Stimulated activated CD8-positive, alpha-beta memory T cell treated with anti-CD3 and anti-CD28 coated beads, Interleukin-15, amount 100 ng/mL, for 48 hours (primary cell): ENCODE results near the gene TFF1.

Source experiments
- DNase-seq, 2 donors: peaks; one replicate each; pipeline ENCODE4 v3.0.0-alpha.2; 2020; ENCODE audit warnings: low read depth in 2 of 2

Gene TFF1

DNA sequence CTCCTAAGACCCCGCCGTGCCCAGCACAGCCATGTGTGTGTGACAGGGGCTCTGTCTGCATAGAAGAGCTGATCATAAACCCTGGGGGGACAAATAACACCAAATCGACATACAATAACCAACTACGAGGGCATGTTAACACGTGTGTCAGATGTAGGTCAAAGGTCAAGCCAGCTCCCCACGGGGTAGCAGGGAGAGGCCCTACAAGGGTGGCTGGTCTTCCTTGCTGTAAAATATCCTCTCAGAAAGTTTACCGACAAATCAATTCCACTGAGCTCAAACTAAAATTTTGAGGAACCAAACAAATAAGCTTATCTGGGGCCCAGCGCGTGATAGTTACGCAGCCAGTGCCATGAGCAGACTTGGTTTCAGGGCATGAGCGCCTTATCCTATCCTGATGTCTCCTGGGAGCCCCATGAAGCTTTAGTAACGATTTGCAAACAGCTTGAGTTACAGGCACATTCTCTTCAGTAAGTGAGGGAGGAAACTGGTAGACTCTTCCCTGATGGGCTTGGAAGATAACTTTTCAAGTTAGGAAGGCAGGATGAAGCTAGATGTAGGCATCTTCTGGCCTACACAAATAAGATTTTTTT lies 32.2 kb upstream of the TFF1 start:
- no peak for DNase-seq

DNA sequence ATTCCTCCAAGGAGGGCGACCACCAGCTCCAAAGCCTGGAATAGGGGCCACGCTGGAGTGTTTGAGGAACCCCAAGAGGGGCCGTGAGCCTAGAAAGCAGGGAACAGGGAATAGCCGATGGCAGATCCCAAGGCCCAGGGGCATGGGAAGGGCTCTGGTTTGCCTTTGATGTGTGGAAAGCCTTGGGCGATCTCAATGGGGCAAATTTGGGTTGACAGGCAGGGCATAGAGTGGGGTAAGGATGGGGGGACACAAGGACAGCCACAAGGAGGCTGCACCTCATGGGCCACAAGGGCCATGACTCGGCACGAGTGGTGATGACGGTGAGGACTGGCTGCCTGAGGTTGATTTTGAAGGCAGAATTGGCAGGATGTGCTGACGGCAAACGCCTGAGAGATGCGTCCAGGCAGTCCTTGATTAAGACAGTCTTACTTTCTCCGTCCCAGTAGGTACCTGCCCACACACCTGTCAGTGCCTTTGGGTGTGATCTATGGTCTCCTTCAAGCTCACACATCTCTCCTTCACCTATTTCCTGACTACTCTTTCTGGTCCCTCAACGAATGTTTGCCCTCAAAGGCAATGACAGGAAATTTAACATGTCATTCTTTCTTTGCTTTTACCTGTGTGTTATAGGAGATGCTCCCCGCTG lies 31.5 kb upstream of the TFF1 start:
- DNase-seq = no peak

- no peak for DNase-seq
Measured at GRCh38 chr21:42396799-42397745, 30.7 kb upstream of the TFF1 start.

- DNase-seq = no peak
Measured at GRCh38 chr21:42395905-42396651, 29.7 kb upstream of the TFF1 start, which contains the start of gene TMPRSS3. TSS of gene TMPRSS3 (minus strand) at chr21:42396052. CDS start at chr21:42395417, 635 bp downstream.

DNA sequence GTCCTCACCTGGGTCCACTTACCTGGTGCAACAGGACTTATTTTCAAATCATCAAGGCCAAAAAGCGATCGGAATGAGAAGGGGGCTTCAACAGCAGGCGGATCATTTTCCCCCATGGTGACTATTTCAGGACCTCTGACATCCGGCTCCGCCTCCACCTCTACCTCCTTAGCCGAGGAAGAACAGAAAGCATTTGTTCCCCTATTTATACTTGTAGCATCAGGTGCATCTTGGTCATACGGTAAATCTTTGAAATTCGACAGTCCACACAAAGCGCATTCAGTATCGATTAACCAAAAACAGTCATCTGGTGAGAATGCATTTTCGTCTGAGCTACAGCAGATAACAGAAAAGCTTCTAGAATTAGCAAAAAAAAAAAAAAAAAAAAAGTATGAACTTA lies 29.0 kb upstream of the TFF1 start:
- no peak for DNase-seq

GRCh38 chr21:42393443-42393950 lies 27.2 kb upstream of the TFF1 start:
- no peak for DNase-seq

DNA sequence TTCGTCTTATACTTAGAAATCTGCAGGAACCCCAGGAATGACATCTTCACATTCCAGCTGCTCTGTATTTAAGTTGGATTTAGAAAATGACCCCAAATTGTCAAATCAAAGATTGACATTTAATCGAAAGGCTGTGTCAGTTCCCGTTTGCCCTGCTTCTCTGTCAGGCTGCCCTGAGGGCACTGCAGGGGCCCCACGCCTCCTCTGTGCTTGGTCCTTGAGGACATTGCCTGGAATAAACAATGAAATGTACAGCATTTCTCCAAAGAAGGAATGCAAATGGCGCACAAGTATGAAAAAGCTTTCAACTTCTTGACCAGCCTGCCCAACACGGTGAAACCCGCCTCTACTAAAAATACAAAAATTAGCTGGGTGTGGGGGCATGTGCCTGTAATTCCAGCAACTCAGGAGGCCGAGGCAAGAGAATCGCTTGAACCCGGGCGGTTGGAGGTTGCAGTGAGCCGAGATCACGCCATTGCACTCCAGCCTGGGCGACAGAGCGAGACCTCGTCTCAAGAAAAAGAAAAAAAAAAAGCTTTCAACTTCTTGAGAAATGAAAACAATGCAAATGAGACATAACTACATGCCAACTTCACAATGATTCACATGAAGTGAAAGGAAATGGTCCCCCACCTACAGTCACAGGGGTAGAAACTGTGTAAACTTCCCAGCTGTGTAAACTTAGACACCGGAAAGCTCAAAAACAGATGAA lies 26.6 kb upstream of the TFF1 start:
- DNase-seq = no peak

DNA sequence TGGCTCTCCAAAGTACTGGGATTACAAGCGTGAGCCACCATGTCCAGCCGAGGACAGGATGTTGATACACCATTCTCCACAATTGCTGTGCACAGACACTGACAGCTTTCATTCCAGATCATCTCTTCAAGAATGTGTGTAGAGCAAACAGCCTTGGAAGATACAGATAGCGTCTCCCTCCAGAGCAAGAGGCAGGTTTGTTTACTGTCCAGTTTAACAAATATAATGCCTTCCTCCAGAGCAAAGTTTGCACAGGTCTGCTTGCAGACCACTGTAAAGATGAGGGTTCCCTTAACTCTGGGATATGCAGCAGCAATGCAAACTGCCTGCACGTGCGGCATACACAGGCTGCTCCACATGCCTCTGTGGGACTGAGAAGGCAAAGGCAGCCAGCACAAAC lies 25.0 kb upstream of the TFF1 start:
- no peak for DNase-seq

- DNase-seq = no peak
Measured at GRCh38 chr21:42390696-42391095, 24.4 kb upstream of the TFF1 start.

DNA sequence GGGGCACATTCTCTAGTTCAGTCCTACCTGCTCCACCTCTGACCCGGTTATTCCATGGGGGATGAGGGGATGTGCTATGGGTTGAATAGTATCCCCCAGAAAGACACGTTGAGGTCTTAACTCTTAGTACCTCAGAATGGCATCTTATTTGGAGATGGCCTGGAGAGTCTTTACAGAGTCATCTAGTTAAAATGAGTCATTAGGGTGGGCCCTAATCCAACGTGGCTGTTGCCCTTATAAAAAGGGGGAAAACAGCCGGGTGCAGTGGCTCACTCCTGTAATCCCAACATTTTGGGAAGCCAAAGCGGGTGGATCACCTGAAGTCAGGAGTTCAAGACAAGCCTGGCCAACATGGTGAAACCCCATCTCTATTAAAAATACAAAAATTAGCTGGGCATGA lies 23.9 kb upstream of the TFF1 start:
- no peak for DNase-seq

DNA sequence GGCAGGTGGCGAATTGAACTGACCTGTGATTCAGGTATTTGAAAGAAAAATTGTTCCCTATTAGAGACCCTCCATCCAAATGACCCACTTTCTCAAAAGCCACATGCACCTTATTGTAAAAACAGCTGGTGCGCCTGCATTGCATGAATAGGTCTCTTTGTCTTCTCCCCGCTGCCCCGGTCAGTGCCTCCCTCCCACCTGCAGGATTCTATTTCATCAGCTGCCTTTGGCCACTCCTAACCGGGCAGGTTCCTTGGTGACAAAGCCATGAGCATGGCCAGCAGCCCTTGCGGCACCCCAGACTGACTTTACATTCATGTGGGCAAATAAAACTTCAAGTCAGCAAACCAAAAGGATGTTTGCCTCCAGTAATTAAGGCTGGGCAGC lies 23.1 kb upstream of the TFF1 start:
- DNase-seq = no peak

DNA sequence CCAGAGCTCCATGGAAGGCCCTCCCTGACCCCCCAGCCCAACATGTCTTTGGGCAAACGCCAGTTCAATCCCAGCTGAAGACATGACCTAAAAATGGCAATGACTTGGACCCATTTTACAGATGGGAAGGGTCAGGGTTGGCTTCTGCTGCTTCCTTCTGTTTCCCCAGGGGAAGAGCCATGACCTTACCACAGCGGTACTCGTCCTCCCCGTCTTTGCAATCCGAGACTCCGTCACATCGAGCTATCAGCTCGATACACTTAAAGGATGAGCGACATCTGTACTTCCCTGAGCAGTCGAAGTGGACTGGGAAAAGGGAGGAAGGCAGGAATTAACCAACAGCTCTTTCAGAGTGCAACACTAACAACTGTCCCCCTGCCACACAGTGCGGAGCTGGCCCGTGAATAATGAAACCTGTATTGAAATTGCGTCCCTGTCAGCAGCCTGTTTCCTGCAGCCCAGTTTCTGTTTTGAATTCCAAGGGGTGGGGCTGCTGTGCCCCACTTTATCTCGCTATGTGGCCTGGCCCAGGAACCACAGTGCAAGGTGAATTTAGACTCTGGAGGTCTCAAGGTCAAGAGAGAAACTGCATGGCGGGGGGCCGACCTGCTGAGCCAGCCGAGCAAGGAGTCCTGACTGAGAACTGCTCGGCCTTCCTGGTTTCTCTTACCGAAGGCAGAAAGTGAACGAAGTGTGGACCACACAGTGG lies 22.6 kb upstream of the TFF1 start:
- DNase-seq = no peak

DNA sequence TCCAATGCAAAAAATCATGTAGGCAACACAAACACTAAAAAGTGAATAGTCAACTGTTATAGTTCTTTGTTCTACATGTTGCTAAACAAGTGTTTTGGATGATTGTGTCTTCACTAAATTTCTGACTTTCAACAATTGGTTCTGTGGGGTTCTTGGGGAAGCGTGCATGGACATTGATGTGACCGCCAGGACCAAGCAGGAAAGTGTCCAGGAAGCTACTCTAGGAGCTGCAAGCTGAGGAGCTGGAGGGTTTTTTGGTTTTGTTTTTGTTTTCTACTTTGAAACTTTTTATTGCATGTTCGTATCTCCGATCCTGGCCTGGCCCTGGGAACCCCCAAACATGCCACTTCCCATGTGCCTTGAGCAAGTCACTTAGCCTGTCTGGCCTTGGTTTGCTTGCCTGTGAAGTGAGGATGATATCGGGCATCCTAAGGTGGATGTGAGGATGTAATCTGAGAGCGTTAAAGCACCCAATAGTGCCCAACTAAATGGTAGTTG lies 21.6 kb upstream of the TFF1 start:
- no peak for DNase-seq

GRCh38 chr21:42387164-42387563 lies 20.8 kb upstream of the TFF1 start:
- no peak for DNase-seq

GRCh38 chr21:42386034-42386591 lies 19.8 kb upstream of the TFF1 start:
- DNase-seq = no peak

GRCh38 chr21:42385619-42386018 lies 19.3 kb upstream of the TFF1 start:
- DNase-seq = no peak

DNA sequence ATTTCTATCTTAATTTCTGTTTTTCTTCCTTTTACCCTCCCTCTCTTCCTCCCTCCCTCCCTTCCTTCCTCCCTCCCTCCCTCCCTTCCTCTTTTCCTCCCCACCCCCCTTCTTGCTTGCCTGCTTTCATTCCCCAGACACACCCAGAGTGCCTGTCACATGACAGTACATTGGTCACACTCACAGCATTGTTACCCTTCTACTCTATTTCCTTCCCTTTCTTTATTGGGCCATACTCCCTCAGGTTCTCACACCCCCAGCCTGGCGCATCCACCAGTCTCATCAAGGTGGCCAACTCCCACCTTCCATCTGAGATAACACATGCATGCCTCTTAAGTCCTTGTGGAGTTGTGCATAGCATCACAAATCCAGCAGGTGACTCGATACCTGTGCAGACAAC lies 18.7 kb upstream of the TFF1 start:
- no peak for DNase-seq

- DNase-seq = no peak
Measured at GRCh38 chr21:42384156-42384945, 18.0 kb upstream of the TFF1 start.

- no peak for DNase-seq
Measured at GRCh38 chr21:42383331-42383730, 17.0 kb upstream of the TFF1 start.
